ENCODE data around the gene PKN3. TPM values are rescaled to one million over a fixed set of nuclear protein-coding genes. Genes with fewer than 3 reads are reported as not detected.
A peak's percentile ranks its signal among the peaks of the same experiment; 100 is the strongest.

Gene PKN3
- total RNA-seq, 1 experiment from 2014 or later: 2.1 TPM

GRCh38 chr9:128706671-128707381, 4.5 kb downstream of the PKN3 start:
- TF ChIP-seq, protein P1, sequence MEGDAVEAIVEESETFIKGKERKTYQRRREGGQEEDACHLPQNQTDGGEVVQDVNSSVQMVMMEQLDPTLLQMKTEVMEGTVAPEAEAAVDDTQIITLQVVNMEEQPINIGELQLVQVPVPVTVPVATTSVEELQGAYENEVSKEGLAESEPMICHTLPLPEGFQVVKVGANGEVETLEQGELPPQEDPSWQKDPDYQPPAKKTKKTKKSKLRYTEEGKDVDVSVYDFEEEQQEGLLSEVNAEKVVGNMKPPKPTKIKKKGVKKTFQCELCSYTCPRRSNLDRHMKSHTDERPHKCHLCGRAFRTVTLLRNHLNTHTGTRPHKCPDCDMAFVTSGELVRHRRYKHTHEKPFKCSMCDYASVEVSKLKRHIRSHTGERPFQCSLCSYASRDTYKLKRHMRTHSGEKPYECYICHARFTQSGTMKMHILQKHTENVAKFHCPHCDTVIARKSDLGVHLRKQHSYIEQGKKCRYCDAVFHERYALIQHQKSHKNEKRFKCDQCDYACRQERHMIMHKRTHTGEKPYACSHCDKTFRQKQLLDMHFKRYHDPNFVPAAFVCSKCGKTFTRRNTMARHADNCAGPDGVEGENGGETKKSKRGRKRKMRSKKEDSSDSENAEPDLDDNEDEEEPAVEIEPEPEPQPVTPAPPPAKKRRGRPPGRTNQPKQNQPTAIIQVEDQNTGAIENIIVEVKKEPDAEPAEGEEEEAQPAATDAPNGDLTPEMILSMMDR (IDR thresholded peaks at IDR 0.05; ENCODE audit: insufficient read depth in 1 of 2, low read depth in 1 of 2, low read length in 1 of 2, severe bottlenecking in 1 of 2, unreplicated experiment in 1 of 2): no peak
- Mint-ChIP-seq H3K27ac (ENCODE audit: unreplicated experiment) (no peak overlapping the region), H3K4me3 (ENCODE audit: unreplicated experiment) (no peak overlapping the region), H3K4me1 (ENCODE audit: low read depth, unreplicated experiment) (no peaks in the 10 kb centered on the region), H3K9me3 (ENCODE audit: unreplicated experiment) (no peaks in the 10 kb centered on the region), H3K27me3 (ENCODE audit: insufficient read depth, unreplicated experiment) (no peaks in the 10 kb centered on the region), H3K36me3 (ENCODE audit: insufficient read depth, unreplicated experiment) (peaks cover 13% of the 10 kb centered on the region)
- CTCF ChIA-PET: no interaction called here
- BruUV-seq (replicated peaks): no TSS peak
- intact Hi-C loops (cut with micrococcal nuclease; ENCODE audit: unreplicated experiment): no loop called here
- Histone ChIP-seq H3K36me3 (ENCODE audit: control insufficient read depth, insufficient read depth, low read length) (no peaks in the 10 kb centered on the region), H3K9me3 (no peaks in the 10 kb centered on the region), H3K4me1 (no peaks in the 10 kb centered on the region), H3K27me3 (replicated peaks; ENCODE audit: control insufficient read depth, insufficient read depth, low read length) (no peaks in the 10 kb centered on the region), H3K4me3 (ENCODE audit: low read depth, low read length) (no peak overlapping the region)
- DNase-seq: peak in 1 of 2 experiments; percentile 40
- POLR2A ChIA-PET: interaction anchor here (0.6 kb wide), 3 partner anchors 13 to 164 kb away, joined by 3 to 5 read pairs (median 4); no protein-coding TSS in a partner anchor

DNA sequence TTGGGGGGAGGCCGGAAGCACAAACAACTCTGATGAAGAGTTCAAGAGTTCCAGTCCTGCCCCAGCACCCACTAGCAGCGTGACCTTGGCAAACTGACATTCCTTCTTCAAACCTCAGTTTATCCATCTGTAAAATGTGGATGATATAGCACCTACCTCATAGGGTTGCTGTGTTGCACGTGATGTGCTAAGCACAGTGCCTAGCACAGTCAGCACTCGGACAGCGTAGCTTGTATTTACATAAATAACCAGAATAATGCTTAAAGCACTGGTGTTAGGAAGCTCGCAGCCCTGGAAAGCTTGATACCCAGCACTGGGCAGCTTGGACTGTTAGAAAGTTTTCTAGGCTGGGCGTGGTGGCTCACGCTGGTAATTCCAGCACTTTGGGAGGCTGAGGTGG, 5.1 kb downstream of the PKN3 start:
- BruUV-seq (replicated peaks): no TSS peak
- Histone ChIP-seq H3K36me3 (ENCODE audit: control insufficient read depth, insufficient read depth, low read length) (no peaks in the 10 kb centered on the region), H3K27me3 (replicated peaks; ENCODE audit: control insufficient read depth, insufficient read depth, low read length) (no peaks in the 10 kb centered on the region), H3K9me3 (no peaks in the 10 kb centered on the region), H3K4me3 (ENCODE audit: low read depth, low read length) (no peak overlapping the region), H3K4me1 (no peaks in the 10 kb centered on the region)
- intact Hi-C loops (cut with micrococcal nuclease; ENCODE audit: unreplicated experiment): no loop called here
- Mint-ChIP-seq H3K9me3 (ENCODE audit: unreplicated experiment) (no peaks in the 10 kb centered on the region), H3K27ac (ENCODE audit: unreplicated experiment) (no peak overlapping the region), H3K4me3 (ENCODE audit: unreplicated experiment) (no peak overlapping the region), H3K36me3 (ENCODE audit: insufficient read depth, unreplicated experiment) (peaks cover 7% of the 10 kb centered on the region), H3K27me3 (ENCODE audit: insufficient read depth, unreplicated experiment) (no peaks in the 10 kb centered on the region), H3K4me1 (ENCODE audit: low read depth, unreplicated experiment) (no peaks in the 10 kb centered on the region)
- TF ChIP-seq, protein P1 (IDR thresholded peaks at IDR 0.05; ENCODE audit: insufficient read depth in 1 of 2, low read depth in 1 of 2, low read length in 1 of 2, severe bottlenecking in 1 of 2, unreplicated experiment in 1 of 2): no peak
- no peak for DNase-seq
- ChIA-PET POLR2A (interaction anchor here (0.6 kb wide), 1 partner anchor 72 kb away, joined by 4 read pairs; no protein-coding TSS in a partner anchor), CTCF (no interaction called here)

- CTCF ChIA-PET: no interaction called here
- intact Hi-C loops (cut with micrococcal nuclease; ENCODE audit: unreplicated experiment): no loop called here
- Histone ChIP-seq H3K27me3 (replicated peaks; ENCODE audit: control insufficient read depth, insufficient read depth, low read length) (no peaks in the 10 kb centered on the region), H3K9me3 (no peaks in the 10 kb centered on the region), H3K4me3 (ENCODE audit: low read depth, low read length) (no peak overlapping the region), H3K36me3 (ENCODE audit: control insufficient read depth, insufficient read depth, low read length) (no peaks in the 10 kb centered on the region), H3K4me1 (no peaks in the 10 kb centered on the region)
- no TSS peak for BruUV-seq (replicated peaks)
- TF ChIP-seq, protein P1 (IDR thresholded peaks at IDR 0.05; ENCODE audit: insufficient read depth in 1 of 2, low read depth in 1 of 2, low read length in 1 of 2, severe bottlenecking in 1 of 2, unreplicated experiment in 1 of 2): no peak
- POLR2A ChIA-PET: no interaction called here
- no peaks in the 10 kb centered on the region for H3K4me1 Mint-ChIP-seq (ENCODE audit: low read depth, unreplicated experiment)
- H3K27me3 Mint-ChIP-seq (ENCODE audit: insufficient read depth, unreplicated experiment): no peaks in the 10 kb centered on the region
- H3K9me3 Mint-ChIP-seq (ENCODE audit: unreplicated experiment): no peaks in the 10 kb centered on the region
- H3K4me3 Mint-ChIP-seq (ENCODE audit: unreplicated experiment): no peak overlapping the region
- H3K36me3 Mint-ChIP-seq (ENCODE audit: insufficient read depth, unreplicated experiment): peaks cover 5% of the 10 kb centered on the region
- no peak overlapping the region for H3K27ac Mint-ChIP-seq (ENCODE audit: unreplicated experiment)
- peak in 1 of 2 experiments; percentile 39 for DNase-seq
Measured at GRCh38 chr9:128712451-128713410, 10.4 kb downstream of the PKN3 start.

Measured in Caco-2 (cell line).